Activated T-cell treated with anti-CD3 and anti-CD28 coated beads for 48 hours (primary cell): ENCODE results near the gene SEMA5B.

ENCODE experiments used
- DNase-seq: peaks from one replicate; pipeline ENCODE4 v3.0.0-alpha.2; 2020; ENCODE audit warnings: low read depth

SEMA5B gene

GRCh38 chr3:123027292-123028232 lies at the start of gene SEMA5B:
Gene SEMA5B (minus strand): TSS chr3:123027763. CDS start chr3:122961263, 66,500 bp downstream.
- peak; percentile 15 for DNase-seq

GRCh38 chr3:123076496-123077418 lies 49.2 kb upstream of the SEMA5B start:
- no peak for DNase-seq

- no peak for DNase-seq
Observed at GRCh38 chr3:123076112-123076495, 48.5 kb upstream of the SEMA5B start.

- no peak for DNase-seq
Observed at GRCh38 chr3:123075359-123075758, 47.8 kb upstream of the SEMA5B start.

GRCh38 chr3:123072564-123072963 lies 45.0 kb upstream of the SEMA5B start:
- DNase-seq: no peak

GRCh38 chr3:123072152-123072551 lies 44.6 kb upstream of the SEMA5B start:
- DNase-seq: no peak

GRCh38 chr3:123071581-123071980 lies 44.0 kb upstream of the SEMA5B start:
- no peak for DNase-seq

- no peak for DNase-seq
Observed at GRCh38 chr3:123071146-123071545, 43.6 kb upstream of the SEMA5B start.

GRCh38 chr3:123070510-123070909 lies 42.9 kb upstream of the SEMA5B start:
- no peak for DNase-seq

GRCh38 chr3:123068601-123069381 lies 41.2 kb upstream of the SEMA5B start:
- DNase-seq: no peak

GRCh38 chr3:123067689-123068600 lies 40.4 kb upstream of the SEMA5B start:
- no peak for DNase-seq

GRCh38 chr3:123066896-123067688 lies 39.5 kb upstream of the SEMA5B start, which contains the start of gene PDIA5:
Gene PDIA5 (plus strand): TSS chr3:123067025. CDS start chr3:123067165, 140 bp downstream.
- peak; percentile 80 for DNase-seq

- no peak for DNase-seq
Observed at GRCh38 chr3:123066599-123066895, 39.0 kb upstream of the SEMA5B start.

- DNase-seq: no peak
Observed at GRCh38 chr3:123064914-123065313, 37.4 kb upstream of the SEMA5B start.

GRCh38 chr3:123064506-123064905 lies 36.9 kb upstream of the SEMA5B start:
- no peak for DNase-seq

GRCh38 chr3:123063034-123063433 lies 35.5 kb upstream of the SEMA5B start:
- no peak for DNase-seq

GRCh38 chr3:123061856-123062255 lies 34.3 kb upstream of the SEMA5B start:
- no peak for DNase-seq

- no peak for DNase-seq
Observed at GRCh38 chr3:123060054-123060453, 32.5 kb upstream of the SEMA5B start.

- no peak for DNase-seq
Observed at GRCh38 chr3:123058505-123058904, 30.9 kb upstream of the SEMA5B start.

- no peak for DNase-seq
Observed at GRCh38 chr3:123055352-123055751, 27.8 kb upstream of the SEMA5B start.
